GM18526 (cell line): ENCODE results near the gene ZFYVE28.

ENCODE experiments used
- POLR2A ChIP-seq: IDR thresholded peaks from 3 replicates; pipeline ENCODE4 v1.6.1; 2011; ENCODE audit not compliant: insufficient read length; ENCODE audit errors: extremely low read depth

Gene ZFYVE28

DNA sequence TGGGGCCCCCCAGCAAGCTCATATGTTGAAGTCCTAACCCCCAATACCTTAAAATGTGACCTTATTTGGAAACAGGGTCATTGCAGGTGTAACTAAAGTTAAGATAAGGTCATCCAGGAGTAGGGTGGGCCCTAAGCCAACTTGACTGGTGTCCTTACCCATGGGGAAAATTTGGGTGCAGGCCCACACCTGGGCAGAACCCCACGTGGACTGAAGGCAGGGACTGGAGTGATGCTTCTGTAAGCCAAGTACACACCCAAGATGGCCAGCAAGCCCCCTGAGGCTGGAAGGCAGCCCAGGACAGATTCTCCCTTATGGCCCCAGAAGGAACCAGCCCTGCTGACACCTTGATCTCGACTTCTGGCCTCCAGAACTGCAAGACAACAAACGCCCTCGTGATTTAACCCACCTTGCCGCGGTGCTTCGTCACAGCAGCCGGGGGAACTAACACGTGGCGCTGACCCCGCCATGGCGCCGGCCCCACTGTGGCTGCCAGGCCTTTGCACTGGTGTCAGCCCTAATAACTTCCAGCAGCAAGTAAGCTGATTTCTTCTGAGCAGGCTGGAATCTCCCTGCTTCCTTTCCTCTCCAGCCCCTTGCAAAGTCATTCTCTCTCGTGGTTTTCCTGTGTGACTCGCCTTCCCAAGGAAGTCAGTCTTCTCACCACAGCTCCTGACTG lies 133.4 kb downstream of the ZFYVE28 start:
- TF ChIP-seq POLR2A: no peak

DNA sequence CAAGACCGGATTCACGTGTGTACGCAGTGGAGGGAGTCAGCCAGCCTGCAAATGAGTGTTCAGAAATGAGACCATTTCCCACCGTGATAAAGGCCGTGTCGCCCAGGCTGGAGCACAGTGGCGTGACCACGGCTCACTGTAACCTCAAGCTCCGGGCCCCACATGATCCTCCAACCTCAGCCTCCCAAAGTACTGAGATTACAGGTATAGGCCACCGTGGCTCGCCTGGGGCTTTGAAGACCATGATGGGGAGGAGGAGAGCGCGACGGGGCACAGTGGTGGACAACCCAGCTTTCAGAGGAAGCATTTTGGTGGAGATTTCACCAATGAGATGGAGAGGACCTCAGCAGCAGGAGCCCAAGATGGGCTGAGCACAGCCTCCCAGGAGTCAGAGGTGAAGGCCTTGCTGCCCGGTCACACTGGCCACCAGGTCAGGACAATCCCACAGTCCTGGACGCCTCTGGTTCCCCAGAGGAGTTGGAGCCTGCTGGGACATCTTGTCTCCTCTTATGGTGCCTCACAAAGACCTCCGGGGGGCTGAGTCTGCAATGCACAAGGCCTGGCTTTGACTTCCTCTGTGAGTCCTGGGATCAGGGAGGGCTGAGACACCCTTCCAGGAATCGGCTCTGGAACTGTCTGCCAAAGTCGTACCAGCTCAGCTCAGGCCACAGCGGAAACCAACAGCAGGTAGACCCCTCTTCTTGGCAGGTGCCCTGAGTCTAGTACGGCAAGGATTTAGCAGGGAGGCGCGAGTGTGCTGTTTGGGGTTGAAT lies 134.1 kb downstream of the ZFYVE28 start:
- no peak for TF ChIP-seq POLR2A

DNA sequence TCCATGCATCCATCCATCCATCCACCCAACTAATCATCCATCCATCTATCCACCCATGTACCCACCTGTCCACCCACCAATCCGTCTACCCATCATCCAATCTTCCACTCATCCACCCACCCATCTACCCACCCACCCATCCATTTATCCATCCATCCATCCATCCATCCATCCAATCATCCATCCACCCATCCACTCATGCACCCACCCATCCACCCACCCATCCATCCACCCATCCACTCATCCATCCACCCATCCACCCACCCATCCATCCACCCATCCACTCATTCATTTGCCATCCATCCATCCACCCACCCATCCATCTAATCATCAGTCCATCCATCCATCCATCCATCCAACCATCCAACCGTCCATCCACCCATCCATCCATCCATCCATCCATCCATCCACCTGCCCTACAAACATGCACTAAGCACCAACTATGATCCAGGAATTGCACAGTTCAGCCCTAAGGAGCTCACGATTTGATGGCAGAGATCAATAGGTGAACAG lies 135.2 kb downstream of the ZFYVE28 start:
- no peak for TF ChIP-seq POLR2A

DNA sequence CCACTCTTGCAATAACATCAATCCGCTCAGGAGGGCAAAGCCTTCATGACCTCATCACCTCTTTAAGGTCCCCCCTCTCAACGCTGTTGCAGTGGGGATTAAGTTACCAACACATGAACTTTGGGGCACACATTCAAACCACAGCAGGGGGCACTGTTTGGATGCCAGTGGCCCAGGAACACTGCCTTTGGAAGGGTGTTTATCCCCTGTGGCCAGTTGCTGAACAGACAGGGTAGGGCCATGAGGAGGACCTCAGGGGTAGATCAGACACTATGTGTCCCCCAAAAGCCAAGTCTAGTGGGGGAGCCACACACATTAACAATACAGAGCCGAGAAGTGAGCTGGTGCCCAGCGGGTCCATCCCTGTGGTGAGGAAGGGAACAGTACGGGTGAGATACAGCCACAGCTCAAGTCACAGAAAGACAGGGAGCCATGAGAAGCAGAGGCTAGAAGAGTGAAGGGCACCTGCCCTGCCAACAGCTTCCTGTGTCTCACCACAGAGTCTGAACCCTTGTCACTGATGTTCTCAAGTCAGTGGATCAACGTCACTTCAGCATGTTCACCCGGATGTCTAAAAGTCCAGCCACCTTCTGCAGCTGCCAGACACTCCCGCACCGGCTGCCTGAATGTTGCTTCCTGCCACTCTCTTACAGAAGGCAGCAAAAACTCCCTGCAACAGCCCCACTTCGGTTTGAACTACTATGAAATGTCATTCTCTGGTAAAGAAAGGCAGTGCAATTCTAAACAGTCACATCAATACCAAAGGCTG lies 136.7 kb downstream of the ZFYVE28 start:
- no peak for TF ChIP-seq POLR2A

DNA sequence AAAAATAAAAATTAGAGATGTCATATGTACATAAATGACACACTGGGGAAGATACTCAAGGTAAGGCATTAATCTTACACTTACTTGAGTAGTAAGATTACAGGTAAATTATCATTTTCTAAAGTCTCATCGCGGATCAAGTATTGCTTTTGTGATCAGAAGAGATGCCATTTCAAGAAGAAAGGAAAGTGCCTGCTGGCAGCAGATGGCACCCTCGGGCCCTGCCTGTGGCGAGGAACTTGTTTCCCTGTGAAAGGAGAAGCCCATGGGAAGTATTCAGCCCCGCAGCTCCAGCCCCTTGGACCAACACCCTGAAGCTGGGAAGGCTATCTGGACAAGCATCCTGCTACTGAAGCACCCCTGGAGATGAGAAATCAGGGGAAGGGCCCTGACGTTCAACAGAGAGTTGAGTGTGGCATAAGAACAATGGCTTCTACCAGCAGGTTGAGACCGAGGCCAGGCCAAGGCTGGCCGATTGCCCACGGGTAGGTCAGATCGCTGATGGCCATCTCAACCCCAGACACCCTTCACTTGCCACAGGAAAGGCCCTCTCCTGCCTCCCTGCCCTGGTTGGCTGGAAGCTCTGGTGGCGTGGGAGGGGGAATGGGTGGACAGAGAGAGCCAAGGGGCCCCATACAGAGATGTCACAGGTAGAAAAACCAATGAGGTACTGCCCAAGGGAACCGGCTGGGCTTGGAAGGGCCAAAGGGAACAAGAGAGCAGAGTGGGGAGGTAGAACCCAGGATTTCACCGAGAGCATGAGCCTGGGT lies 137.7 kb downstream of the ZFYVE28 start:
- TF ChIP-seq POLR2A: no peak

DNA sequence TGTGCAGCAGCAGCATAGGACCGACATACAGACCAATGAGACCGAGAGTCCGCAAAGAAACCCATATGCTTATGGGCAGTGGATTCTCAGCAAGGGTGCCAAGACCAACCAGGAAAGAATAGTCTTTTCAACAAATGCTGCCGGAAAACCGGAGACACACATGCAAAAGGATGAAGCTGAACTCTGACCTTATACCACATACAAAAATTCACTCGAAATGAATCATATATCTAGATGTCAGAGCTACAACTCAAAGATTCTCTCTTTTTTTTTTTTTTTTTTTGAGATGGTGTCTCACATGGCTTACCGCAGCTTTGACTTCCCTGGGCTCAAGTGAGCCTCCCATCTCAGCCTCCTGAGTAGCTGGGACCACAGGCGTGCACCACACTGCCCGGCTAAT lies 140.5 kb downstream of the ZFYVE28 start:
- TF ChIP-seq POLR2A: no peak

DNA sequence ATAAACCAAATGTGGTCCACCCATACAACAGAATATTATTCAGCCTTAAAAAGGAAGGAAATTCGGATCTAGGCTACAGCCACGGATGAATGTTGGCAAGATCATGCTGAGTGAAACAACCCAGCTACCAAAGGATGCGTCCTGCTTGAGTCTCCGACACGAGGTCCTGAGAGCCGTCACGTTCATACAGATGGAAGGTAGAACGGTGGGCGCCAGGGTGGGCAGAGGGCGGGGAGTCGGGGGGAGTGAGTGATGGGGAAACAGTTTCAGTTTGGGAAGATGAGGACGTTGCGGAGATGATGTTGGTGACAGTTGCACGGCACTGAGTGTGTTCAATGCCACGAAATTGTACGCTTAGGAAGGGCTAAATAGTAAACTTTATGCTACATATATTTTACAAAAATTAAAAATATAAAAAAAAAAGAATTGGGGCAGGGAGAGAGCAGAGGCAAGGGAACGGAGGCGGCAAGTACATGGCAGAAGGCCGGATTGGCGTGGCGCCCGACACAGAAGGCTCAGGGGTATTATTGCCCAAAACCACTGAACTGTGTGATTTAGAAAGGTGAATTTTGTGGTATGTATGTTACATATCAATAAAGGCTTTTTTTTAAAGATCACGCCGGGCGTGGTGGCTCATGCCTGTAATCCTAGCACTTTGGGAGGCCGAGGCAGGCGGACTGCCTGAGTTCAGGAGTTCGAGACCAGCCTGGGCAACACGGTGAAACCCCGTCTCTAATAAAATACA lies 141.7 kb downstream of the ZFYVE28 start:
- no peak for TF ChIP-seq POLR2A

DNA sequence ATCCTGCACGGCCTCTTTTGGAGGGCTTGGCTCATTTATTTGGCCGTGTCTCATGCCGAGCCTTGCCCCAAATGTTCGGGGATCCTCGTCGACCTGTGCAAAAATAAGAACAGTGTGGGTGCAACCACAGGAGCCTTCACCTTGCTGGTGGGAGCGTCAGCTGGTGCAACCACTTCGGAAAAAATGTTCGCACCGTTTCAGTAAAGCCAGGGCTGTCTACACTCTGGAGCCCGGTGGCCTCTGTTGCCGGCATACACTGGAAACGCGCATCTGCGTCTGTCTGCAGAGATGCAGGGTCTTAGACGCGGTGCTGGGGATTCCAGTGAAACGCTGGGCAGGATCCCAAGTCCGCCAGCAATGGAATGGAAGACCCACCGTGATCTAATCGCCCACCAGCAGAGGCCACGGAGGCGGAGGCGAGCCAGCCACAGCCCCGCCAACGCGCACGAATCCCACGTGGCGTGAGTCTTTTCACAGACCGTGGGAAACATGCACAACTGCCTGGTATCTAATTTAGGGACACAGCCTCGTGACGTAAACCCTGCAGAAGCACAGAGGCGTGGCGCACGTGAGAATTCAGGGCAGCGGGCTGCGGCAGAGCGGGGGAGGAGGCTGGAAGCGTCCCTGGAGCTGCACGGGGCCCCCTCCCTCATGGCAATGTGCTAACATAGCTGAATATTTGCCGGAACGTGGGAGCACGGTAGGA lies 142.7 kb downstream of the ZFYVE28 start:
- TF ChIP-seq POLR2A: no peak

DNA sequence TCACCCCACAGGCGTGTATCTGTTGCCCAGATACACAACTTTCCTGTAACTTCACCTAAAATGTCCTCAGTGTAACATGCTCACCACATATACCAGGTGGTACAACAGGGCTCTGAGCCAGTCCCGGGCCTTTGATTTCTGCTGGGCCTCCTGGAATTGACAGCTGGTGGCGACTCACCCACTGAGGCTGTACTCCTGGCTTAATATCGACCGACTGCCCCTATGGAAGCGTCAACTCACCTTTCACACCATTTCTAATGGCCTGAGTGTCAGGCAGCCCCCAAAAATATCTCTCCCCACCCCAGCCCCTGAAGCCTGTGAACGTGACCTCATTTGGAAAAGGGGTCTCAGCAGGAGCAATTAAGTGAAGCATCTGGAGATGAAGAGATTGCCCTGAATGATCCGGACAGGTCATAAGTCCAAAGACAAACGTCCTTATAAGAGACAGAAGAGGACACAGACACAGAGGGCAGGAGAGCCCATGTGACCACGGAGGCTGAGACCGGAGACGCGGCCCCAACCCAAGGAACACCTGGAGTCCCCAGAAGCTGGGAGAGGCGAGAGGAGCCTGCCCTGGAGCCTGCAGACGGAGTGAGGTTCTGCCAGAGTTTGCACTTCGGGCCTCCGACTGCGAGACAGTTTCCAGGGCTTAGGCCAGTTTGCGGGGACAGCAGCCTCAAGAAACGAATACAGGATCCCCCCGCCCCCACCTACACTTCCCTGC lies 144.0 kb downstream of the ZFYVE28 start:
- no peak for TF ChIP-seq POLR2A

DNA sequence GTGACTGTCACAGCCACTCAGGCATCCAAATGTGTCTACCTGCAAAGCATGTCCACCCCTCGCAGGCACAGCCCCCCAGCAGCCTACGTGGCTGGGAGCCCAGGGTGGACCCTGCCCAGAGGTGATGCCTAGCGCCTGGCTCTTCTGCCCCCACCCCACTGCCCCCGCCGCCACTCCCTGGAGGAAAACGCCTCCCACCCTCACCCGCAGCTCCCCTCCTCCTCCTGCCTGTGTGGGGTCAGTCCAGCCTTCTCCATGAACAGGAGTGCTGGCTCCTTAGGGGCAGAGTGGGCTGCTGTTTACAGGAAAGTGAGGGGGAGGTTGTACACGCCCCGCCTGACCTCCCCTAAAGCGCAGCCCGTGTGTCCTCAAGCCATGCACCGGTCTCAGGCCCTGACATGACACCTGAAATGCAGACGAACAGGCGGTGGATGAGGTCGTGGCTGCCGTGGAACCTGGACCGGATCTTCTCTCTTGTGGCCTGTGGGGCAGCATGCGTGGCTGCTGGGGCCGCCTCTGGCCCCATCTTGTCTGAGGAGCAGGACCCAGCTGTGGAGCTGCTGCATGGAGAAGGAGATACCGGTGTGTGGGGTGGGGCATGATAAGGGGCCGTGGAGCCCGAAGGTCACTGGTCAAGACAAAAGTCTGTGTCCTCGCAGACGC lies 144.7 kb downstream of the ZFYVE28 start:
- no peak for TF ChIP-seq POLR2A

DNA sequence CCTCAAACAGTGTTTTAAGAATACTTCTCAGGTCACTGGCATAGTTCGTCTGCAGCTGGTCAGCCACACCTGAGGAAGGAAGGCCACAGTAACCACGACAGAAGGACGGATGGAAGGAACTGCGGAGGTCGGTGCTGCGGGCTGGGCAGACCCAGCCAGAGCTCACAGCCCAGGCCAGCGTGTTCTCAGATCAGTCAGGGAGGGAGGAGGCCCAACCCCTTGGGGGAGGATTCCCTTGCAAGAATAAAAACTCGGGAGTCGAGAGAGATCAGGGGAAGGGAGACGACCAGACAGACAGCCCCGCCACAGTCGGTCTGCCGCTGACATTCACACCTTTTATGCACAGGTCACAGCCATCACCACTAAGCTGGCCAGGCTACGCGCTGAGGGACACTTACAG lies 145.2 kb downstream of the ZFYVE28 start:
- TF ChIP-seq POLR2A: no peak

DNA sequence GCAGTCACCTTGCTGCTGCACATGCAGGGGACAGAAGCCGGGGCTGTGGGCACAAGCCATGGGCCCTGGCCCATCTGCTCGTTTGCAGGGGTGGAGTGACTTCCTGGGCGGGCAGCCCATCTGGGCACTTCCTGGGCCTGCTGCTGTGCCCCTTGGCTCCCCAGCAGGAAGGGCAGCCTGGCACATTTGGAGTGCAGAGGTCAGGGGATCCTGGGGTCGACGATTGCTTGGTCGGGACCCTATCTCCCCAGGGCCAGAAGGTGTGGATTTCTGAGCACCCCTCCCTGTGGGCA lies 145.7 kb downstream of the ZFYVE28 start:
- TF ChIP-seq POLR2A: no peak
